HG02884 (cell line): ENCODE results near the gene TNFAIP3.
"Not testable (repeated sequence)": the region's sequence is repeated elsewhere in the genome, so short reads cannot be mapped to it uniquely, and the experiment has no call there.

Experiments used
- ATAC-seq: cut with Tn5 transposase; IDR thresholded peaks from one replicate; pipeline ENCODE4 v1.9.1; 2021; ENCODE audit warnings: mild to moderate bottlenecking, moderate library complexity; ENCODE audit not compliant: unreplicated experiment

The TNFAIP3 gene

GRCh38 chr6:137844327-137844726 is 22.7 kb upstream of the TNFAIP3 start:
- ATAC-seq = not testable (repeated sequence)

GRCh38 chr6:137844773-137845172 is 22.3 kb upstream of the TNFAIP3 start:
- not testable (repeated sequence) for ATAC-seq

GRCh38 chr6:137845460-137845859 is 21.6 kb upstream of the TNFAIP3 start:
- no peak for ATAC-seq

GRCh38 chr6:137846274-137846673 is 20.8 kb upstream of the TNFAIP3 start:
- ATAC-seq = no peak

GRCh38 chr6:137846772-137847313 is 20.2 kb upstream of the TNFAIP3 start:
- ATAC-seq = peak; percentile 66

GRCh38 chr6:137847748-137848147 is 19.3 kb upstream of the TNFAIP3 start:
- ATAC-seq = no peak

- ATAC-seq = no peak
Observed at GRCh38 chr6:137848672-137849071, 18.4 kb upstream of the TNFAIP3 start.

- ATAC-seq = no peak
Observed at GRCh38 chr6:137849181-137849980, 17.7 kb upstream of the TNFAIP3 start.

- ATAC-seq = no peak
Observed at GRCh38 chr6:137849981-137850714, 16.9 kb upstream of the TNFAIP3 start.

GRCh38 chr6:137850816-137851602 is 16.1 kb upstream of the TNFAIP3 start:
- ATAC-seq = no peak

GRCh38 chr6:137851669-137852068 is 15.4 kb upstream of the TNFAIP3 start:
- no peak for ATAC-seq

- no peak for ATAC-seq
Observed at GRCh38 chr6:137852346-137852745, 14.7 kb upstream of the TNFAIP3 start.

GRCh38 chr6:137852811-137853210 is 14.2 kb upstream of the TNFAIP3 start:
- ATAC-seq = no peak

GRCh38 chr6:137853569-137854213 is 13.4 kb upstream of the TNFAIP3 start:
- ATAC-seq = no peak

- no peak for ATAC-seq
Observed at GRCh38 chr6:137856138-137856898, 10.7 kb upstream of the TNFAIP3 start.

GRCh38 chr6:137859025-137859424 is 8.0 kb upstream of the TNFAIP3 start:
- no peak for ATAC-seq

GRCh38 chr6:137860394-137861005 is 6.6 kb upstream of the TNFAIP3 start:
- no peak for ATAC-seq

- ATAC-seq = no peak
Observed at GRCh38 chr6:137861550-137862337, 5.3 kb upstream of the TNFAIP3 start.
